Esophagus squamous epithelium (tissue), 4 donors: Measurements from ENCODE around the gene TIMD4.

Experiments
- POLR2A ChIP-seq, 4 donors: fragments of 450-650 bp; IDR thresholded peaks; one replicate each; pipeline ENCODE4 v1.6.1; 2017; ENCODE audit warnings: antibody characterized with exemption in 4 of 4, mild to moderate bottlenecking in 4 of 4, moderate library complexity in 3 of 4
- TF ChIP-seq, protein P1 (sequence below), 6 experiments: fragments of 450-650 bp in 4 of 6; fragments of 200-600 bp in 2 of 6; sonication (generic) in 2 of 6; IDR thresholded peaks; one replicate each; pipeline ENCODE4 v1.5.1; 2016 to 2019; ENCODE audit warnings: antibody characterized with exemption in 6 of 6, mild to moderate bottlenecking in 4 of 6, moderate library complexity in 4 of 6

DNA sequence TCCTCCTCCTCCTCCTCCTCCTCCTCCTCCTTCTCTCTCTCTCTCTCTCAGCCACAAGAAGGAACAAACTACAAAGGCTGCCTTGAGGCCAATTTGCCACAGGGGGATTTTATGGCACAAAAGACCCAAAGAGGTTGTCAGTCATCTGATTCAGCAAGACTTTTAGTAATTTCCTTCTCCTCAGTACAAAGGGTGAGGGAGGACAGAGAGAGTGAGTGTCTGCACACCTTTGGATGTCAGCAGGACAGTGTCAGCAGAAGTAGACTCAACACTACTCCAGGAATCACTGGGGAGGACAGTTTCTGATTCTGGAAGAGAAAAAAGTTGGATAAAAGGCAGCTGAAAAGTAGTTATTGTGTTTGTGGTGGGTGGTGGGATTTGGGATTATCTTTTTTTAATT is 13.6 kb downstream of the TIMD4 start:
- TF ChIP-seq, protein P1, sequence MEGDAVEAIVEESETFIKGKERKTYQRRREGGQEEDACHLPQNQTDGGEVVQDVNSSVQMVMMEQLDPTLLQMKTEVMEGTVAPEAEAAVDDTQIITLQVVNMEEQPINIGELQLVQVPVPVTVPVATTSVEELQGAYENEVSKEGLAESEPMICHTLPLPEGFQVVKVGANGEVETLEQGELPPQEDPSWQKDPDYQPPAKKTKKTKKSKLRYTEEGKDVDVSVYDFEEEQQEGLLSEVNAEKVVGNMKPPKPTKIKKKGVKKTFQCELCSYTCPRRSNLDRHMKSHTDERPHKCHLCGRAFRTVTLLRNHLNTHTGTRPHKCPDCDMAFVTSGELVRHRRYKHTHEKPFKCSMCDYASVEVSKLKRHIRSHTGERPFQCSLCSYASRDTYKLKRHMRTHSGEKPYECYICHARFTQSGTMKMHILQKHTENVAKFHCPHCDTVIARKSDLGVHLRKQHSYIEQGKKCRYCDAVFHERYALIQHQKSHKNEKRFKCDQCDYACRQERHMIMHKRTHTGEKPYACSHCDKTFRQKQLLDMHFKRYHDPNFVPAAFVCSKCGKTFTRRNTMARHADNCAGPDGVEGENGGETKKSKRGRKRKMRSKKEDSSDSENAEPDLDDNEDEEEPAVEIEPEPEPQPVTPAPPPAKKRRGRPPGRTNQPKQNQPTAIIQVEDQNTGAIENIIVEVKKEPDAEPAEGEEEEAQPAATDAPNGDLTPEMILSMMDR (IDR thresholded peaks at IDR 0.05) = no peak
- TF ChIP-seq POLR2A (IDR thresholded peaks at IDR 0.05) = no peak
